K562 (cell line): ENCODE measurements around the gene GPALPP1.

Experiments
- ARID2 ChIP-seq: fragments of 450-650 bp; IDR thresholded peaks from 2 replicates; pipeline ENCODE4 v1.6.1; 2017; ENCODE audit warnings: antibody characterized with exemption, mild to moderate bottlenecking
- BMI1 ChIP-seq: fragments of 150-350 bp; IDR thresholded peaks from 2 replicates; pipeline ENCODE4 v1.6.1; 2014; ENCODE audit warnings: low read length
- MAZ ChIP-seq, 2 experiments: fragments of 450-650 bp in 1 of 2; sonication (generic) in 1 of 2; formaldehyde crosslinking; IDR thresholded peaks in 1 of 2; conservative IDR thresholded peaks in 1 of 2; 2 replicates each; pipeline versions ENCODE4 v1.4.0 to v1.5.0; 2020; ENCODE audit warnings: mild to moderate bottlenecking in 1 of 2, missing genetic modification reagents in 1 of 2
- TEAD1 ChIP-seq, 2 experiments: fragments of 450-650 bp in 1 of 2; sonication (generic) in 1 of 2; formaldehyde crosslinking; IDR thresholded peaks; 2 replicates each; pipeline versions ENCODE4 v1.4.0 to v1.8.0; 2020 to 2022; ENCODE audit warnings: mild to moderate bottlenecking in 2 of 2, missing genetic modification reagents in 1 of 2
- ZNF318 ChIP-seq, 2 experiments: fragments of 450-650 bp; IDR thresholded peaks; 2 replicates each; pipeline ENCODE4 v1.6.1; 2016; ENCODE audit warnings: mild to moderate bottlenecking in 2 of 2, borderline replicate concordance in 1 of 2, low read depth in 1 of 2, moderate library complexity in 1 of 2

- TF ChIP-seq MAZ (CRISPR knock-in tag; conservative IDR thresholded peaks at IDR 0.05 in 1 of 2, IDR thresholded peaks at IDR 0.05 in 1 of 2) (no peak), TEAD1 (CRISPR knock-in tag; IDR thresholded peaks at IDR 0.05) (no peak), ZNF318 (IDR thresholded peaks at IDR 0.05; ENCODE audit: borderline replicate concordance in 1 of 2, low read depth in 1 of 2) (no peak), BMI1 (no peak), ARID2 (no peak)
Observed at GRCh38 chr13:44955406-44955805, 33.9 kb upstream of the GPALPP1 start.
